HCT116 (cell line): ENCODE results near the gene ADAM30. TPM values are rescaled to one million over a fixed set of nuclear protein-coding genes. Genes with fewer than 3 reads are reported as not detected.

Experiments
- ATAC-seq: fragments of 200-7000 bp; cut with Tn5 transposase; 2 replicates; pipeline ENCODE4 v1.9.1; 2020; ENCODE audit warnings: mild to moderate bottlenecking, moderate library complexity
- BruUV-seq: library from RNA; stranded (reverse); fragments of 400-500 nt; replicated peaks from 2 replicates; lab custom pipeline; 2021; lab: Mats Ljungman, UMichigan
- CTCF ChIA-PET: fragments of 300-600 bp; sonication (Branson Sonifier 250); formaldehyde crosslinking; loops from one replicate; lab custom pipeline; 2021; ENCODE audit warnings: antibody characterized with exemption; lab: Charles Lee
- POLR2A ChIA-PET: fragments of 300-600, 350-600 bp; sonication (Branson Sonifier 250); formaldehyde crosslinking; loops from one replicate; lab custom pipeline; 2021; ENCODE audit warnings: antibody characterized with exemption; lab: Charles Lee
- RAD21 ChIA-PET, 2 experiments: fragments of 300-600 bp; sonication (Branson Sonifier 250); formaldehyde crosslinking; loops; one replicate each; lab custom pipeline; 2023; ENCODE audit warnings: low total read pairs in 2 of 2; ENCODE audit not compliant: uncharacterized antibody in 2 of 2, unreplicated experiment in 2 of 2, low non-redundant PET in 1 of 2; lab: Charles Lee
- DNase-seq: peaks from one replicate; pipeline ENCODE4 v3.0.0-alpha.2; 2010; ENCODE audit warnings: low read depth, low spot score
- H2AFZ ChIP-seq: fragments of 200-600 bp; shearing (Covaris generic), sonication (generic); 2 replicates; pipeline ENCODE4 v1.6.1; 2017; ENCODE audit warnings: low read depth, mixed run types, mixed read lengths, antibody characterized with exemption, low read length; ENCODE audit not compliant: poor library complexity, severe bottlenecking
- H3K27ac ChIP-seq: 2 replicates; pipeline ENCODE4 v1.5.1; 2012; ENCODE audit warnings: low read depth, low read length
- H3K27me3 ChIP-seq: fragments of 200-600 bp; sonication (generic); 2 replicates; pipeline ENCODE4 v1.6.1; 2016; ENCODE audit warnings: mixed run types, low read length, mixed read lengths; ENCODE audit not compliant: insufficient read depth
- H3K36me3 ChIP-seq, 2 experiments: fragments of 200-500 bp in 1 of 2; fragments of 200-600 bp in 1 of 2; sonication (Bioruptor generic) in 1 of 2; sonication (generic) in 1 of 2; 2 replicates each; pipeline versions ENCODE4 v1.5.1 to v1.6.1; 2014 to 2016; ENCODE audit warnings: low read length in 2 of 2, inconsistent platforms in 1 of 2, mixed read lengths in 1 of 2, mixed run types in 1 of 2; ENCODE audit not compliant: insufficient read depth in 2 of 2, control insufficient read depth in 1 of 2
- H3K4me1 ChIP-seq, 2 experiments: fragments of 200-600 bp in 1 of 2; sonication (generic) in 1 of 2; 2 replicates each; pipeline versions ENCODE4 v1.5.1 to v1.6.1; 2012 to 2017; ENCODE audit warnings: low read length in 2 of 2, inconsistent platforms in 1 of 2, mild to moderate bottlenecking in 1 of 2, mixed read lengths in 1 of 2, mixed run types in 1 of 2, moderate library complexity in 1 of 2; ENCODE audit not compliant: insufficient read depth in 2 of 2, control insufficient read depth in 1 of 2
- H3K4me2 ChIP-seq: fragments of 200-600 bp; sonication (generic); 2 replicates; pipeline ENCODE4 v1.6.1; 2017; ENCODE audit warnings: mixed run types, low read length, mixed read lengths
- H3K4me3 ChIP-seq, 2 experiments: fragments of 200-600 bp in 1 of 2; sonication (generic) in 1 of 2; replicated peaks in 1 of 2; 2 replicates each; pipeline ENCODE4 v1.5.1; 2011 to 2016; ENCODE audit warnings: low read length in 2 of 2, control low read depth in 1 of 2, low read depth in 1 of 2, mild to moderate bottlenecking in 1 of 2, mixed read lengths in 1 of 2, mixed run types in 1 of 2
- H3K79me2 ChIP-seq: fragments of 200-600 bp; sonication (generic); 2 replicates; pipeline ENCODE4 v1.6.1; 2017; ENCODE audit warnings: mild to moderate bottlenecking, mixed run types, low read length, moderate library complexity, mixed read lengths; ENCODE audit not compliant: insufficient read depth
- H3K9ac ChIP-seq: fragments of 200-600 bp; sonication (generic); 2 replicates; pipeline ENCODE4 v1.6.1; 2016; ENCODE audit warnings: low read length, mixed read lengths
- H3K9me2 ChIP-seq: fragments of 200-600 bp; sonication (generic), shearing (Covaris generic); 2 replicates; pipeline ENCODE4 v1.6.1; 2017; ENCODE audit warnings: mixed run types, mild to moderate bottlenecking, moderate library complexity; ENCODE audit not compliant: insufficient read depth
- H3K9me3 ChIP-seq, 2 experiments: fragments of 200-500 bp in 1 of 2; fragments of 200-600 bp in 1 of 2; sonication (Bioruptor generic) in 1 of 2; sonication (generic) in 1 of 2; 2 replicates each; pipeline ENCODE4 v1.6.1; 2014 to 2017; ENCODE audit warnings: low read length in 2 of 2, mixed read lengths in 2 of 2, inconsistent platforms in 1 of 2, low read depth in 1 of 2, mild to moderate bottlenecking in 1 of 2, mixed run types in 1 of 2, moderate library complexity in 1 of 2; ENCODE audit not compliant: control insufficient read depth in 1 of 2, insufficient read depth in 1 of 2
- H4K20me1 ChIP-seq: fragments of 200-600 bp; sonication (generic), shearing (Covaris generic); 2 replicates; pipeline ENCODE4 v1.6.1; 2017; ENCODE audit warnings: mixed run types, mild to moderate bottlenecking, moderate library complexity; ENCODE audit not compliant: insufficient read depth
- EZH2phosphoT487 ChIP-seq: fragments of 200-600 bp; IDR thresholded peaks from 2 replicates; pipeline ENCODE4 v1.6.1; 2018; ENCODE audit warnings: antibody characterized with exemption, borderline replicate concordance
- SIN3A ChIP-seq: IDR thresholded peaks from 2 replicates; pipeline ENCODE4 v1.6.1; 2012; ENCODE audit warnings: low read depth
- SP1 ChIP-seq: IDR thresholded peaks from 2 replicates; pipeline ENCODE4 v1.6.1; 2012; ENCODE audit warnings: low read depth
- intact Hi-C: fragments of 100-400 bp; cut with micrococcal nuclease; formaldehyde crosslinking; loops from 2 replicates; pipeline ENCODE4 v1.10.0; 2022
- total RNA-seq: library from RNA; stranded (reverse); gene quantifications from one replicate; pipeline ENCODE4 v1.2.1, GENCODE V29; 2021; ENCODE audit not compliant: unreplicated experiment

The ADAM30 gene
- total RNA-seq, 1 experiment from 2014 or later: not detected

GRCh38 chr1:119924948-119925898 is 28.9 kb upstream of the ADAM30 start:
- no peaks in the 10 kb centered on the region for H3K9me3 ChIP-seq
- H3K9ac ChIP-seq: no peak overlapping the region
- TF ChIP-seq EZH2phosphoT487: no peak
- TF ChIP-seq SP1: no peak
- H3K4me3 ChIP-seq: no peak overlapping the region
- H3K9me2 ChIP-seq: no peaks in the 10 kb centered on the region
- ChIA-PET RAD21 (no interaction called here), CTCF (no interaction called here), POLR2A (no interaction called here)
- no TSS peak for BruUV-seq
- DNase-seq (no peak), ATAC-seq (no peak)
- H3K27me3 ChIP-seq: no peaks in the 10 kb centered on the region
- H2AFZ ChIP-seq: no peak overlapping the region
- intact Hi-C loops: no loop called here
- H3K4me2 ChIP-seq: no peak overlapping the region
- H3K27ac ChIP-seq: no peak overlapping the region
- H3K36me3 ChIP-seq: peaks cover 14 to 20% of the 10 kb centered on the region in 2 experiments
- no peaks in the 10 kb centered on the region for H3K79me2 ChIP-seq
- no peaks in the 10 kb centered on the region for H3K4me1 ChIP-seq
- H4K20me1 ChIP-seq: no peaks in the 10 kb centered on the region

GRCh38 chr1:119920104-119920968 is 24.0 kb upstream of the ADAM30 start:
- Histone ChIP-seq H3K36me3 (peaks cover 35% of the 10 kb centered on the region in 2 experiments), H3K79me2 (no peaks in the 10 kb centered on the region), H3K9ac (no peak overlapping the region), H3K27ac (no peak overlapping the region), H2AFZ (no peak overlapping the region), H3K27me3 (no peaks in the 10 kb centered on the region), H3K4me2 (no peak overlapping the region), H3K4me1 (no peaks in the 10 kb centered on the region), H4K20me1 (no peaks in the 10 kb centered on the region), H3K9me2 (no peaks in the 10 kb centered on the region), H3K4me3 (no peak overlapping the region), H3K9me3 (no peaks in the 10 kb centered on the region)
- intact Hi-C loops: no loop called here
- POLR2A ChIA-PET: no interaction called here
- CTCF ChIA-PET: no interaction called here
- no peak for TF ChIP-seq SIN3A
- ATAC-seq: no peak
- DNase-seq: no peak
- RAD21 ChIA-PET: no interaction called here
- no TSS peak for BruUV-seq
